ENCODE measurements around the gene KCNJ6. TPM values are rescaled to one million over a fixed set of nuclear protein-coding genes. Genes with fewer than 3 reads are reported as not detected.

KCNJ6 gene
- total RNA-seq, 1 experiment from 2014 or later, result not detected

DNA sequence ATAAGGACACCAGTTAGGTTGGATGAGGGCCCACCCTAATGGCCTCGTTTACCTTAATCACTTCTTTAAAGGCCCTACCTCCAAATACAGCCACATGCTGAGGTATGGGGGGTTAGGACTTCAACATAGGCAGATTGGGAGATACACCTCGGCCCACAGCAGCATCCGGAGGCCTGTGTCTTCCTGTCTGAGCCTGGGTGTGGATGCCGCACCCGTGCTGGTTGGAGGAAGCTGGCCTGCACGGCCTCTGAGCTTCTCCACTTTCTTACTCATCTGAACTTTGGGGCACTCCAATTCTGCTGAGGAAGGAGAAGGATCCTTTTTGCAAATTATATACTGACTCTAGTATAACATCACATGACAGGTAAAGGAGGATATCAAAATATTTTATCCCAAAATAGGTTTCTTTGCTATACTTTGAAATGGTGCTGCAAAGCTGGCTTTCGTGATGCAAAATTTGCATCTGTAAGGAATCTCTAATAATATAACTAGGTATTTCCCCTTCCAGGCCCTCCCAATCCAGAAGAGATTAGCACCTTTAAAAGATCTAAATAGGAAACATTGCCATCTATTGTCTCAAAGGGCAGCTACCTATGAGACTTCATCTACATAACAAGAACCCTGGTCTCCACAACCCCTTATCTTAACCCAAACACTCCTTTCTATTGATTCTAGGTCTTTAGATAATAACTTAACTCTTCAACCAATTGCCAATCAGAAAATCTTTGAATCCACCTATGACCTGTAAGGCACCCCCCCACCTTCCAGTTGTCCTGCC is 247.6 kb downstream of the KCNJ6 start:
- Histone ChIP-seq H3K4me2 (ENCODE audit: low read length) (no peak overlapping the region), H4K20me1 (ENCODE audit: insufficient read depth) (no peaks in the 10 kb centered on the region), H3K27ac (ENCODE audit: low read depth, low read length) (no peak overlapping the region), H3K4me1 (ENCODE audit: control insufficient read depth in 1 of 2, insufficient read depth in 2 of 2, low read length in 2 of 2) (no peaks in the 10 kb centered on the region), H3K9me2 (ENCODE audit: insufficient read depth) (no peaks in the 10 kb centered on the region), H3K9me3 (ENCODE audit: control insufficient read depth in 1 of 2, insufficient read depth in 1 of 2, low read depth in 1 of 2, low read length in 2 of 2) (no peaks in the 10 kb centered on the region), H3K36me3 (ENCODE audit: control insufficient read depth in 1 of 2, insufficient read depth in 2 of 2, low read length in 2 of 2) (no peaks in the 10 kb centered on the region), H3K79me2 (ENCODE audit: insufficient read depth, low read length) (no peaks in the 10 kb centered on the region), H2AFZ (ENCODE audit: low read depth, low read length, poor library complexity, severe bottlenecking) (no peak overlapping the region), H3K4me3 (replicated peaks in 1 of 2; ENCODE audit: low read depth in 1 of 2, low read length in 2 of 2) (no peak overlapping the region), H3K27me3 (ENCODE audit: insufficient read depth, low read length) (peaks cover 8% of the 10 kb centered on the region; the same call in 1 of the 2 replicates), H3K9ac (ENCODE audit: low read length) (no peak overlapping the region)
- intact Hi-C loops (cut with micrococcal nuclease), result no loop called here
- ATAC-seq (no peak), DNase-seq (ENCODE audit: low read depth, low spot score) (no peak)
- BruUV-seq (replicated peaks), result no TSS peak
- no peak for TF ChIP-seq REST (IDR thresholded peaks at IDR 0.05; ENCODE audit: low read depth)
- no peak for TF ChIP-seq EZH2 (IDR thresholded peaks at IDR 0.05)
- no peak for TF ChIP-seq EGR1 (IDR thresholded peaks at IDR 0.05; ENCODE audit: low read depth)
- TF ChIP-seq EZH2phosphoT487 (IDR thresholded peaks at IDR 0.05; ENCODE audit: borderline replicate concordance), result no peak
- no peak for TF ChIP-seq FOSL1 (IDR thresholded peaks at IDR 0.05; ENCODE audit: low read depth)
- no peak for TF ChIP-seq POLR2A (IDR thresholded peaks at IDR 0.05; ENCODE audit: borderline replicate concordance, extremely low read depth, insufficient read depth, insufficient read length)
- no peak for TF ChIP-seq SP1 (IDR thresholded peaks at IDR 0.05; ENCODE audit: low read depth)
- TF ChIP-seq CBX3 (IDR thresholded peaks at IDR 0.05; ENCODE audit: low read depth), result no peak
- no peak for TF ChIP-seq RAD21 (IDR thresholded peaks at IDR 0.05; ENCODE audit: low read depth)
- TF ChIP-seq ZFX (IDR thresholded peaks at IDR 0.05), result no peak
- no peak for TF ChIP-seq YY1 (IDR thresholded peaks at IDR 0.05; ENCODE audit: extremely low read depth, insufficient replicate concordance, low read depth, low read length)
- TF ChIP-seq MAX (IDR thresholded peaks at IDR 0.05), result no peak
- no peak for TF ChIP-seq SRF (IDR thresholded peaks at IDR 0.05; ENCODE audit: low read depth)
- no peak for TF ChIP-seq ATF3 (IDR thresholded peaks at IDR 0.05)
- CTCF ChIA-PET, result interaction anchor here (0.9 to 1.0 kb wide), 2 partner anchors 24 to 32 kb away, joined by 3 to 4 read pairs; no protein-coding TSS in a partner anchor
- POLR2A ChIA-PET, result no interaction called here
- RAD21 ChIA-PET (ENCODE audit: low non-redundant PET in 1 of 2, low total read pairs in 2 of 2, uncharacterized antibody in 2 of 2, unreplicated experiment in 2 of 2), result no interaction called here

Data from HCT116 (cell line).